HEK293T (cell line): ENCODE results near the gene LRP1B.

Experiments used
- ARNT ChIP-seq: fragments of 450-650 bp; IDR thresholded peaks from 2 replicates; pipeline ENCODE4 v1.6.1; 2017; ENCODE audit warnings: mild to moderate bottlenecking
- BHLHE40 ChIP-seq: fragments of 450-650 bp; IDR thresholded peaks from 2 replicates; pipeline ENCODE4 v1.6.1; 2016; ENCODE audit warnings: mild to moderate bottlenecking, moderate library complexity, borderline replicate concordance
- CTBP1 ChIP-seq: fragments of 450-650 bp; IDR thresholded peaks from 2 replicates; pipeline ENCODE4 v1.6.1; 2016; ENCODE audit warnings: borderline replicate concordance
- FOXK2 ChIP-seq: fragments of 450-650 bp; IDR thresholded peaks from 2 replicates; pipeline ENCODE4 v1.6.1; 2016; ENCODE audit warnings: mild to moderate bottlenecking
- L3MBTL2 ChIP-seq: fragments of 450-650 bp; conservative IDR thresholded peaks from 2 replicates; pipeline ENCODE4 v1.6.1; 2016; ENCODE audit warnings: mild to moderate bottlenecking
- SP1 ChIP-seq: fragments of 450-650 bp; IDR thresholded peaks from 2 replicates; pipeline ENCODE4 v1.6.1; 2017

GRCh38 chr2:142144547-142144946 is 13.7 kb upstream of the LRP1B start:
- TF ChIP-seq SP1 (no peak), CTBP1 (no peak), ARNT (no peak), BHLHE40 (no peak), FOXK2 (no peak), L3MBTL2 (no peak)
